Astrocyte of the cerebellum (primary cell): ENCODE measurements around the gene LYRM7.

Experiments used
- DNase-seq: peaks from one replicate; pipeline ENCODE4 v3.0.0-alpha.2; 2011; ENCODE audit warnings: low read depth
- H3K4me3 ChIP-seq: 2 replicates; pipeline ENCODE4 v1.5.1; 2011; ENCODE audit warnings: mild to moderate bottlenecking, low read depth, low read length, moderate library complexity
- in situ Hi-C: cut with HindIII; loops from 2 replicates; pipeline ENCODE4 v1.10.0; 2017; ENCODE audit warnings: low sequenced_read_pairs
- TF ChIP-seq, protein P1 (sequence below): IDR thresholded peaks from 2 replicates; pipeline ENCODE4 v1.5.1; 2012; ENCODE audit warnings: low read length, low read depth, moderate library complexity, mild to moderate bottlenecking; ENCODE audit errors: missing control alignments

LYRM7 gene

DNA sequence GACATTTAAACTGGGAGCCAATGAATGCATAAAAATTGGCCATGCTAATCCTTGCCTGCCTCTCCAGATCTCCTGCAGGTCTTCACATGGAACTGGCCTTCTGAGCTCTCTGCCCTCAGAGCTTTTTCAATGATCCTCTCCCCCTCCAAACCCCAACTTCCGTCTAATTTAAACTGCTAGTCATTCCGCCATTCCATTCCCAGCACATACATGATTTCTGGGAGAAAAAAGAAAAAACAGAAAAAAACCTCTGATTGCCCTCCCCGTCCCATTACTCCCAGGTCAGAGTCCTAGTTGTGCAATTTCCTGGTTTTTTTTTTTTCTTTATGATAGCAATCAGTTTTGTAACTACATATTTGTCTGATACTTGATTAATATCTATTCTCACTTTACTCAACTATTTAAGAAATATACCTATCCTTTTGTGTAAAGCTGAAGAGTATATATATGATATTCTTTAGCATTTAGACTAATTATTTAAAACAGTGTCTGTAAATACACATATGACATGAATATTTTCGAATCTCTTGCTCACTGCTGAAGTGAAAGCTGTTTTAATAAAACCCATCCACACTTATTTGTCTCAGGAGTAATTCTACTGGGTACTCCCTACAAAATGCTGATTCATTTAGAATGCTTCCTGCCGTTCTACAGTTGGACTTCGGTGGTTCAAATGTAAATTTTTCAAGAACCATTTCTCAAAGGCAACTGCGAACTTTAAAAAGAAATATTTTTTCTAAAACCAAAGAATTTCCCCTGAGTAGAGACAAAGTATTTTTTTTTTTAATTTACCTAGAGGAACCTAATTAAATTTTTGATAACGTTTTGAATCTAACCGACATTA, 7.2 kb upstream of the LYRM7 start:
- in situ Hi-C loops: no loop called here
- H3K4me3 ChIP-seq: peak overlapping the region; percentile 92
- DNase-seq: peak; percentile 2
- TF ChIP-seq, protein P1, sequence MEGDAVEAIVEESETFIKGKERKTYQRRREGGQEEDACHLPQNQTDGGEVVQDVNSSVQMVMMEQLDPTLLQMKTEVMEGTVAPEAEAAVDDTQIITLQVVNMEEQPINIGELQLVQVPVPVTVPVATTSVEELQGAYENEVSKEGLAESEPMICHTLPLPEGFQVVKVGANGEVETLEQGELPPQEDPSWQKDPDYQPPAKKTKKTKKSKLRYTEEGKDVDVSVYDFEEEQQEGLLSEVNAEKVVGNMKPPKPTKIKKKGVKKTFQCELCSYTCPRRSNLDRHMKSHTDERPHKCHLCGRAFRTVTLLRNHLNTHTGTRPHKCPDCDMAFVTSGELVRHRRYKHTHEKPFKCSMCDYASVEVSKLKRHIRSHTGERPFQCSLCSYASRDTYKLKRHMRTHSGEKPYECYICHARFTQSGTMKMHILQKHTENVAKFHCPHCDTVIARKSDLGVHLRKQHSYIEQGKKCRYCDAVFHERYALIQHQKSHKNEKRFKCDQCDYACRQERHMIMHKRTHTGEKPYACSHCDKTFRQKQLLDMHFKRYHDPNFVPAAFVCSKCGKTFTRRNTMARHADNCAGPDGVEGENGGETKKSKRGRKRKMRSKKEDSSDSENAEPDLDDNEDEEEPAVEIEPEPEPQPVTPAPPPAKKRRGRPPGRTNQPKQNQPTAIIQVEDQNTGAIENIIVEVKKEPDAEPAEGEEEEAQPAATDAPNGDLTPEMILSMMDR: no peak

DNA sequence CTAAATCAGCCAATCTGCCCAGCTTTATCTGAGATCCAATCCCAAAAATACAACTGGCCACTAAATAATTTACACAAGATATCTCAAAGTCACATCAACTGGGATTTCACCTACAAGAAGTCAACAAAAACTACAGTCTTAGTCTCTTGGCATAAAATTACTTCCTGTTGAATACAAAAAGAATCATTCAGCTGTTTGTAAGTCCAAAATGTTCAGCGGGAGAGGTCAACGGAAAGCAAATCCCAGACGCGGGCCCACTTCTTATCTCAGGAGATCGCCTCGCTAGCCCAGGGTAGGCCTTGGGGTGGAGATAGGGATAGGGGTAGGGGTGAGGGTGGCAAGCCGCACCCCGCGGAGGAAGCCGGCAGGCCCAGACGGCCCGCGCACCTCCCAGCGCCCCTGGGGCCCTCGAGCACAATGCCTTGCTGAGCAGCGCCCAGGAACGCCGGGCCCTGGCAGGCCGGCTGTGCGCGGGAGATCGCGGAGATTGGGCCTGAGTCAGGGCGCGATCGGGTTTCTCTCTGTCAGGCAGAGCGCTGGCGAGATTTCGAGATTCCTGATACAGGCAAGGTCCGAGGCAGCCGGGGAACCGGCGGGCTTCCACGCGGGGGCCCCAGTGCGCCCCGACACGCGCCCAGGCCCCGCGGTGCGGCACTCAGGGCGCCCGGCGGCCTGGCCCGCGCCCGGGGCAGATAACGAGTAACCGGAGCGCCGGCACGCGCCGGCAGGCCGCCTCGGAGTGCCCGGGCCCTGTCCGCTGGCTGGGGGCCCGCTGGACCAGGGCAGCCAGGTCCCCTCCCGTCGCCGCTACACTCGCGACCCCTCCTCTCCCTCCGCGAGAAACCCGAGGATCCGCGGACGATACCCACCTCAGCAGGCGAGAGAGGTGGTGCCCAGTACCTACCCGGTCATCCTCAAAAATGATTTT, 6.3 kb upstream of the LYRM7 start:
- in situ Hi-C loops: no loop called here
- TF ChIP-seq, protein P1: no peak
- peak; percentile 49 for DNase-seq
- H3K4me3 ChIP-seq: peak overlapping the region; percentile 92

DNA sequence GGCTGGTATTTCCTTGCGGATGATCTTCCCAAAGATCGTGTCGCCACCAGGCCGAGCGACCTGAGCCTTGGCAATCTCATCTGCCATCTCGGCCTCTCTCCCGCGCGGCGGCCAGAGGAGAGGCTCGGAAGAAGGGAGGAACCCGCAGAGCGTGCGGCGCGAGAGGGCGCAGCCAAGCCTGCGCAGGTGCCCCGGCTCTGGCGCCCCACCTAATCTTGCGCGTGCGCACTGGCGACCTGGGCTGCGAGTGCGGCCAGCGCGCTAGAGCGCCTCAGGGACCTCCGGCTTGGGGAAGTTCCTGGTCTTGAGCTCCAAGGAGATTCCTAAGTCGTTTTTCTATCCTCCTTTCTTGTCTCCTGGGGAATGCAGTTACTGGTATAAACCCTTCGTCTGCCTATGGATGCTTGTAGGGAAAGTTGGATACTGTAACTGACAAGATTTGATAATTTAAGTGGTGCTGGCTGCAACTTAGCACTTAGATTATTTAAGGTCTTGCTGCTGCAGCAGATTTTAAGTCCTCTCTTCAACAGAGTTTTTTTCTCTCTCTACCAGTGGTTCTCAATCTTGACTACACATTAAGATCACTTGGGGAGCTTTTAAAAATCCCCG, 5.5 kb upstream of the LYRM7 start, which contains the start of gene HINT1:
TSS of gene HINT1 (minus strand) at position 138 of the 609 bp plus-strand sequence. CDS start at position 87, 51 bp downstream.
- H3K4me3 ChIP-seq: peak within 1 kb of the TSS; percentile 92
- TF ChIP-seq, protein P1: peak; percentile 16
- peak; percentile 62 for DNase-seq
- in situ Hi-C loops: no loop called here

DNA sequence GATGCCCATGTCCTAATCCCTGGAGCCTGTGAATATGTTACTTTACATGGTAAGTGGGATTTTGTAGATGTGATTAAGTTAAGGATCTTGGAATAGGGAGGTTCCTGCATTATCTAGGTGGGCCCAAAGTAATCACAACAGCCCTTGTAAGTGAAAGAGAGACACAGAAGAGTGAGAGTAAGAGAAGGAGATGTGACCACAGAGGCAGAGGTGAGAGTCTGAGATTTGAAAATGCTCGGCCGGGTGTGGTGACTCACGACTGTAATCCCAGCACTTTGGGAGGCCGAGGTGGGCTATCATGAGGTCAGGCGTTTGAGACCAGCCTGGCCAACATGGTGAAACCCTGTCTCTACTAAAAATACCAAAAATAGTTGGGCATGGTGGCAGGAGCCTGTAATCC, 3.1 kb upstream of the LYRM7 start:
- no peak overlapping the region for H3K4me3 ChIP-seq
- no peak for DNase-seq
- in situ Hi-C loops: no loop called here
- TF ChIP-seq, protein P1: no peak

DNA sequence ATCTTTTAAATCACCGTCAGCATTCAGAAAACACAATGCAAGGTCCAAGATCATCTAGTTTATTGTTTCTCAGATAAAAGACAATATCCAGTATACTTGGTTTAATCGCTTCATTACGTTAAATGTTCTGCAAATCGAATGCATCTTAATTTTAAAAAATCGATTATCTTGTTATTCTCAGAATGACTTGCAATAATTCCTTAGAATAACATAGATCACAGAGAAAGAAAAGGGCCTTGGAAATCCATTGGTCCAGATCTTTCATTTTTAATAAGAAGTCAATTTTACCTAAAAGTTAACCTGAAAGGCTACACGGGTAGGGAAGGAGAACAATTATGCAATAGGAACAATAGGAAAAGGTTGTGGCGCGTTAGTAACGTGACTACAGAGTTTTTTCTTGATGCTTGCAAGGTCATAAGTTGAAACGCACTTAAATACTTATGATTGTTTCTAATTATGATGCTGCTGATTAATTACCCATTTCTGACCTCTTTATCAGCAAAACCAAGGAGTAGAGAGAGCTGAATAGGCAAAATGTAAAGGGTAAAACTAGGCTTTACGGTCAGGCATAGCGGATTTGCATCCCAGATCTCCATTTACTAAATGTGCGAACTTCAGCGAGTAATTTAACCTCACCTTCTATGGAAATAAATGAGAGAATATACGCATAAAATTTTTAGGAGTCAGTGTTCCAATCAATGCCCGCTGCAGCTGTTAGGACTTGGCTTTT, 769 bp upstream of the LYRM7 start:
- peak overlapping the region; percentile 62 for H3K4me3 ChIP-seq
- in situ Hi-C loops: no loop called here
- TF ChIP-seq, protein P1: no peak
- DNase-seq: no peak
